T-cell (primary cell): ENCODE data around the gene IL36B. TPM values are rescaled to one million over a fixed set of nuclear protein-coding genes. Genes with fewer than 3 reads are reported as not detected.

Experiments used
- total RNA-seq, 35 experiments: library from RNA in 6 of 35; stranded (reverse) in 6 of 35; fragments of 120-200 nt in 1 of 35; gene quantifications; one replicate each; pipeline versions ENCODE4 v1.2.1 to v1.2.4 and lab custom pipeline; 2013 to 2026

Gene IL36B
- total RNA-seq, 5 donors from 2014 or later (not counting 1 experiment from before 2014, with no cell fraction given) = not detected

Other genes with a start within 250 kb of the IL36B start
- gene IL1B, start 216.1 kb downstream of the IL36B start, total RNA-seq = 1 to 10 TPM in 2 of 5 donors, under 1 TPM in 2, not detected in 1; 0.76 to 4.4 (median 0.97) TPM
- not detected for gene IL37, start 141.7 kb downstream of the IL36B start, total RNA-seq
- gene IL36G, start 74.9 kb downstream of the IL36B start, total RNA-seq = not detected
- under 1 TPM in 4 of 5 donors, not detected in 1; 0.32 to 0.60 (median 0.58) TPM for gene IL36A, start 47.4 kb downstream of the IL36B start, total RNA-seq
- not detected for gene IL36RN, start 6.3 kb upstream of the IL36B start, total RNA-seq
- gene IL1F10, start 15.1 kb upstream of the IL36B start, total RNA-seq = not detected
- gene IL1RN, start 74.7 kb upstream of the IL36B start, total RNA-seq = not detected
- gene PSD4, start 121.1 kb upstream of the IL36B start, total RNA-seq = 100 to 1,000 TPM; 145 to 217 (median 150) TPM
- 1 to 10 TPM; 1.0 to 1.8 (median 1.3) TPM for gene PAX8, start 226.1 kb upstream of the IL36B start, total RNA-seq